GM10248 (cell line): ENCODE measurements around the gene PTPRCAP.
A peak's percentile ranks its signal among the peaks of the same experiment; 100 is the strongest.

Source experiments
- CTCF ChIA-PET: fragments of 300-600 bp; sonication (Branson Sonifier 250); formaldehyde crosslinking; extraction: SDS; loops from one replicate; lab custom pipeline; 2021; ENCODE audit warnings: antibody characterized with exemption; lab: Yijun Ruan, JAX
- POLR2A ChIA-PET: fragments of 350-650 bp; sonication (Branson Sonifier 250); formaldehyde crosslinking; extraction: SDS; loops from one replicate; lab custom pipeline; 2020; ENCODE audit warnings: antibody characterized with exemption; lab: Yijun Ruan, JAX
- DNase-seq: peaks from one replicate; pipeline ENCODE4 v3.0.0; 2012; ENCODE audit errors: extremely low spot score
- CTCF ChIP-seq: IDR thresholded peaks from 2 replicates; pipeline ENCODE4 v1.5.1; 2012; ENCODE audit warnings: mild to moderate bottlenecking, low read depth; ENCODE audit errors: extremely low read depth, missing control alignments, control extremely low read depth

PTPRCAP gene

GRCh38 chr11:67396259-67396581, 41.3 kb downstream of the PTPRCAP start:
- ChIA-PET POLR2A (interaction anchor here (0.9 to 1.2 kb wide), 2 partner anchors 15 to 156 kb away, joined by 3 read pairs; no protein-coding TSS in a partner anchor), CTCF (interaction anchor here (1.3 to 42.5 kb wide), 2 partner anchors 29 to 72 kb away, joined by 3 to 1573 read pairs; partner anchors contain the start of genes CLCF1 and POLD4)
- no peak for TF ChIP-seq CTCF
- DNase-seq: no peak

GRCh38 chr11:67395555-67396258, 41.8 kb downstream of the PTPRCAP start:
- no peak for TF ChIP-seq CTCF
- no peak for DNase-seq
- POLR2A ChIA-PET: interaction anchor here (0.9 kb wide), 1 partner anchor 15 kb away, joined by 3 read pairs; no protein-coding TSS in a partner anchor
- CTCF ChIA-PET: interaction anchor here (1.3 to 42.5 kb wide), 2 partner anchors 29 to 72 kb away, joined by 3 to 1573 read pairs; partner anchors contain the start of genes CLCF1 and POLD4

- CTCF ChIA-PET: interaction anchor here (3.2 to 42.5 kb wide), 2 partner anchors 8 to 27 kb away, joined by 32 to 1573 read pairs; partner anchors contain the start of genes CLCF1, POLD4 and PPP1CA
- POLR2A ChIA-PET: interaction anchor here (0.6 kb wide), 1 partner anchor 7 kb away, joined by 6 read pairs; no protein-coding TSS in a partner anchor
- TF ChIP-seq CTCF: no peak
- DNase-seq: no peak
Measured at GRCh38 chr11:67393990-67394389, 43.5 kb downstream of the PTPRCAP start.

GRCh38 chr11:67393437-67393836, 44.0 kb downstream of the PTPRCAP start:
- ChIA-PET CTCF (interaction anchor here (3.2 to 42.5 kb wide), 2 partner anchors 8 to 26 kb away, joined by 32 to 1573 read pairs; partner anchors contain the start of genes CLCF1, POLD4 and PPP1CA), POLR2A (interaction anchor here (0.7 kb wide), 1 partner anchor 1916 kb away, joined by 5 read pairs; no protein-coding TSS in a partner anchor)
- DNase-seq: no peak
- no peak for TF ChIP-seq CTCF

- no peak for DNase-seq
- CTCF ChIA-PET: interaction anchor here (1.1 to 42.5 kb wide), 11 partner anchors 9 to 120 kb away, joined by 3 to 1573 read pairs (median 3); partner anchors contain the start of genes CLCF1, PITPNM1, POLD4 and PPP1CA
- POLR2A ChIA-PET: interaction anchor here (0.5 to 1.9 kb wide), 6 partner anchors 9 to 153 kb away, joined by 3 to 22 read pairs (median 3); partner anchors contain the start of genes POLD4 and PPP1CA
- TF ChIP-seq CTCF: no peak
Measured at GRCh38 chr11:67392183-67392715, 45.2 kb downstream of the PTPRCAP start.

GRCh38 chr11:67391304-67392182, 45.9 kb downstream of the PTPRCAP start, which contains the start of gene RAD9A:
RAD9A (plus strand) TSS chr11:67391986; CDS start chr11:67392045, 59 bp downstream.
- POLR2A ChIA-PET: interaction anchor here (0.5 to 1.9 kb wide), 6 partner anchors 10 to 152 kb away, joined by 3 to 22 read pairs (median 3); partner anchors contain the start of genes POLD4 and PPP1CA

More at GRCh38 chr11:67391304-67392182, 45.9 kb downstream of the PTPRCAP start, which contains the start of gene RAD9A:
- CTCF ChIA-PET: interaction anchor here (0.6 to 42.5 kb wide), 13 partner anchors 10 to 257 kb away, joined by 3 to 1573 read pairs (median 3); partner anchors contain the start of genes CDK2AP2, CLCF1, PITPNM1 and POLD4
- peak; percentile 98 for DNase-seq
- no peak for TF ChIP-seq CTCF
